GM23338 (cell line): ENCODE results near the gene COL1A2. TPM values are rescaled to one million over a fixed set of nuclear protein-coding genes. Genes with fewer than 3 reads are reported as not detected.

ENCODE experiments used
- ATAC-seq: fragments of 200-7000 bp; cut with Tn5 transposase; 3 replicates; pipeline ENCODE4 v1.9.1; 2020
- DNase-seq: peaks from one replicate; pipeline ENCODE4 v3.0.0-alpha.2; 2015; ENCODE audit warnings: low spot score
- H2AFZ ChIP-seq: fragments of 200-600 bp; sonication (generic); 2 replicates; pipeline ENCODE4 v1.8.0; 2016; ENCODE audit warnings: antibody characterized with exemption, mild to moderate bottlenecking, moderate library complexity
- H3F3A ChIP-seq: fragments of 200-600 bp; sonication (generic); replicated peaks from 2 replicates; pipeline ENCODE4 v1.8.0; 2017; ENCODE audit warnings: antibody characterized with exemption, mixed run types, low read depth
- H3K27ac ChIP-seq: fragments of 200-600 bp; sonication (generic); 2 replicates; pipeline ENCODE4 v1.6.1; 2016; ENCODE audit warnings: low read depth
- H3K27me3 ChIP-seq: fragments of 200-600 bp; sonication (generic); 2 replicates; pipeline ENCODE4 v1.8.0; 2016; ENCODE audit warnings: mild to moderate bottlenecking, mixed run types, moderate library complexity; ENCODE audit not compliant: insufficient read depth
- H3K36me3 ChIP-seq: fragments of 200-600 bp; sonication (generic); 2 replicates; pipeline ENCODE4 v1.8.0; 2016; ENCODE audit warnings: mild to moderate bottlenecking; ENCODE audit not compliant: insufficient read depth
- H3K4me1 ChIP-seq: fragments of 200-600 bp; sonication (generic); 2 replicates; pipeline ENCODE4 v1.8.0; 2016; ENCODE audit warnings: mild to moderate bottlenecking, moderate library complexity; ENCODE audit not compliant: insufficient read depth
- H3K4me2 ChIP-seq: fragments of 200-600 bp; sonication (generic); 2 replicates; pipeline ENCODE4 v1.7.1; 2017; ENCODE audit warnings: mixed run types
- H3K4me3 ChIP-seq: fragments of 200-600 bp; sonication (generic); 2 replicates; pipeline ENCODE4 v1.6.1; 2016; ENCODE audit warnings: mixed run types
- H3K79me2 ChIP-seq: fragments of 200-600 bp; sonication (generic); replicated peaks from 2 replicates; pipeline ENCODE4 v1.8.0; 2017; ENCODE audit warnings: mild to moderate bottlenecking; ENCODE audit not compliant: insufficient read depth
- H3K9me2 ChIP-seq: fragments of 200-600 bp; sonication (generic); 2 replicates; pipeline ENCODE4 v1.8.0; 2017; ENCODE audit not compliant: insufficient read depth
- H4K20me1 ChIP-seq: fragments of 200-600 bp; sonication (generic); replicated peaks from 2 replicates; pipeline ENCODE4 v1.8.0; 2017; ENCODE audit warnings: mild to moderate bottlenecking; ENCODE audit not compliant: insufficient read depth
- H3K27ac Mint-ChIP-seq: 2 replicates; pipeline ENCODE4 v1.8.0; 2020; ENCODE audit warnings: inconsistent platforms, mild to moderate bottlenecking, moderate library complexity, mixed read lengths
- H3K27me3 Mint-ChIP-seq: 3 replicates; pipeline ENCODE4 v1.8.0; 2022; ENCODE audit warnings: low read depth, mild to moderate bottlenecking, moderate library complexity, mixed read lengths, inconsistent platforms; ENCODE audit not compliant: insufficient read depth, poor library complexity
- H3K36me3 Mint-ChIP-seq: 3 replicates; pipeline ENCODE4 v1.8.0; 2021; ENCODE audit warnings: low read depth, mild to moderate bottlenecking, inconsistent platforms, moderate library complexity, mixed read lengths
- H3K4me1 Mint-ChIP-seq: 3 replicates; pipeline ENCODE4 v1.8.0; 2020; ENCODE audit warnings: mild to moderate bottlenecking, inconsistent platforms, mixed read lengths
- H3K4me3 Mint-ChIP-seq: 3 replicates; pipeline ENCODE4 v1.8.0; 2021; ENCODE audit warnings: moderate library complexity, mild to moderate bottlenecking, inconsistent platforms, mixed read lengths
- H3K9me3 Mint-ChIP-seq: 3 replicates; pipeline ENCODE4 v1.8.0; 2020; ENCODE audit warnings: moderate library complexity, mild to moderate bottlenecking, inconsistent platforms, mixed read lengths
- CREB1 ChIP-seq: fragments of 250-450 bp; sonication (Bioruptor Pico); IDR thresholded peaks from 2 replicates; pipeline ENCODE4 v1.5.0; 2020; ENCODE audit warnings: low read depth, mild to moderate bottlenecking, moderate library complexity
- EZH2 ChIP-seq: fragments of 200-600 bp; sonication (generic); IDR thresholded peaks from one replicate; pipeline ENCODE4 v1.8.0; 2017; ENCODE audit warnings: antibody characterized with exemption, mild to moderate bottlenecking, low read depth; ENCODE audit not compliant: unreplicated experiment
- EZH2phosphoT487 ChIP-seq: fragments of 200-600 bp; sonication (generic); IDR thresholded peaks from one replicate; pipeline ENCODE4 v1.8.1; 2018; ENCODE audit warnings: antibody characterized with exemption; ENCODE audit not compliant: unreplicated experiment
- JUNB ChIP-seq: IDR thresholded peaks from one replicate; pipeline ENCODE4 v1.6.1; 2016; ENCODE audit warnings: antibody characterized with exemption; ENCODE audit not compliant: unreplicated experiment
- NANOG ChIP-seq: IDR thresholded peaks from 2 replicates; pipeline ENCODE4 v1.6.1; 2016; ENCODE audit warnings: antibody characterized with exemption, borderline replicate concordance
- POLR2AphosphoS5 ChIP-seq: IDR thresholded peaks from 2 replicates; pipeline ENCODE4 v1.6.1; 2016; ENCODE audit warnings: antibody characterized with exemption, low read depth
- STAT1 ChIP-seq: IDR thresholded peaks from one replicate; pipeline ENCODE4 v1.6.1; 2016; ENCODE audit warnings: antibody characterized with exemption; ENCODE audit not compliant: unreplicated experiment
- ZNF114 ChIP-seq: fragments of 250-450 bp; sonication (Bioruptor Pico); IDR thresholded peaks from 2 replicates; pipeline ENCODE4 v1.5.0; 2020; ENCODE audit warnings: mild to moderate bottlenecking, moderate library complexity
- polyA plus RNA-seq: library from polyadenylated mRNA; unstranded; fragments of >200 nt; fragmentation: Nextera tagmentation; extraction: Ambion mirVana; gene quantifications from 2 replicates; pipeline ENCODE4 v1.2.1, GENCODE V29; 2016
- total RNA-seq: library from RNA; depleted of rRNA; stranded (reverse); fragments of >200 nt; shearing (Covaris generic); gene quantifications from 2 replicates; pipeline ENCODE4 v1.2.3, GENCODE V29; 2014
- TF ChIP-seq, protein P1 (sequence below): IDR thresholded peaks from 2 replicates; pipeline ENCODE4 v1.6.1; 2016; ENCODE audit warnings: antibody characterized with exemption
- TF ChIP-seq, protein P2 (sequence below): IDR thresholded peaks from one replicate; pipeline ENCODE4 v1.6.1; 2018; ENCODE audit warnings: antibody characterized with exemption; ENCODE audit not compliant: unreplicated experiment
- TF ChIP-seq, protein P3 (sequence below): fragments of 250-450 bp; sonication (Bioruptor Pico); IDR thresholded peaks from 2 replicates; pipeline ENCODE4 v1.5.0; 2020; ENCODE audit warnings: mild to moderate bottlenecking, moderate library complexity

COL1A2 gene
- total and polyA plus RNA-seq, 2 experiments from 2014 or later, result 32.0 to 67.0 TPM

DNA sequence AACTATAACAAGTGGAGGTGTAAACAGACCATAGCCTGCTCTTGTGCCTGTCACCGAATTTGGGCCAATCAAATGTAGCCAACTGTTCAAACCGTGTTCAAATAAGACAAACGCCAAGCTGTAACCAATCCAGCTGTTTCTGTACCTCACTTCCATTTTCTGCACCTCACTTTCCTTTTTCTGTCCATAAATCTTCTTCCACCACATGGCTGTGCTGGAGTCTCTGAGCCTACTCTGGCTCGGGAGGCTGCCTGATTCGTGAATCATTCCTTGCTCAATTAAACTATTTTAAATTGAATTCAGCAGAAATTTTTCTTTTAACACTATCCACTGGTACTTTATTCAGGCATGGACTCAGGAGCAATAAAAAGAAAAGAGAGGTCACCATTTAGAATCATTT lies 29.9 kb upstream of the COL1A2 start:
- no peak overlapping the region for H3K27ac Mint-ChIP-seq
- H3K27me3 Mint-ChIP-seq, result peaks cover 3% of the 10 kb centered on the region
- Histone ChIP-seq H3K9me2 (no peaks in the 10 kb centered on the region), H3K79me2 (no peaks in the 10 kb centered on the region), H3F3A (no peaks in the 10 kb centered on the region), H4K20me1 (no peaks in the 10 kb centered on the region), H3K36me3 (no peaks in the 10 kb centered on the region), H2AFZ (no peak overlapping the region), H3K27me3 (no peaks in the 10 kb centered on the region), H3K4me1 (0 out of 2 replicates have a peak, but pooled peaks cover 4% of the 10 kb centered on the region), H3K4me2 (no peak overlapping the region), H3K4me3 (no peak overlapping the region), H3K27ac (no peak overlapping the region)
- H3K36me3 Mint-ChIP-seq, result no peaks in the 10 kb centered on the region
- DNase-seq (no peak), ATAC-seq (no peak)
- H3K9me3 Mint-ChIP-seq, result no peaks in the 10 kb centered on the region
- H3K4me3 Mint-ChIP-seq, result no peak overlapping the region
- no peak for TF ChIP-seq EZH2
- TF ChIP-seq, protein P1, sequence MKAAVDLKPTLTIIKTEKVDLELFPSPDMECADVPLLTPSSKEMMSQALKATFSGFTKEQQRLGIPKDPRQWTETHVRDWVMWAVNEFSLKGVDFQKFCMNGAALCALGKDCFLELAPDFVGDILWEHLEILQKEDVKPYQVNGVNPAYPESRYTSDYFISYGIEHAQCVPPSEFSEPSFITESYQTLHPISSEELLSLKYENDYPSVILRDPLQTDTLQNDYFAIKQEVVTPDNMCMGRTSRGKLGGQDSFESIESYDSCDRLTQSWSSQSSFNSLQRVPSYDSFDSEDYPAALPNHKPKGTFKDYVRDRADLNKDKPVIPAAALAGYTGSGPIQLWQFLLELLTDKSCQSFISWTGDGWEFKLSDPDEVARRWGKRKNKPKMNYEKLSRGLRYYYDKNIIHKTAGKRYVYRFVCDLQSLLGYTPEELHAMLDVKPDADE, result no peak
- TF ChIP-seq STAT1, result no peak
- no peak for TF ChIP-seq ZNF114 (CRISPR knock-in tag)
- no peak for TF ChIP-seq JUNB
- no peak for TF ChIP-seq CREB1 (CRISPR knock-in tag)
- TF ChIP-seq NANOG, result no peak
- TF ChIP-seq POLR2AphosphoS5, result no peak
- TF ChIP-seq, protein P2, sequence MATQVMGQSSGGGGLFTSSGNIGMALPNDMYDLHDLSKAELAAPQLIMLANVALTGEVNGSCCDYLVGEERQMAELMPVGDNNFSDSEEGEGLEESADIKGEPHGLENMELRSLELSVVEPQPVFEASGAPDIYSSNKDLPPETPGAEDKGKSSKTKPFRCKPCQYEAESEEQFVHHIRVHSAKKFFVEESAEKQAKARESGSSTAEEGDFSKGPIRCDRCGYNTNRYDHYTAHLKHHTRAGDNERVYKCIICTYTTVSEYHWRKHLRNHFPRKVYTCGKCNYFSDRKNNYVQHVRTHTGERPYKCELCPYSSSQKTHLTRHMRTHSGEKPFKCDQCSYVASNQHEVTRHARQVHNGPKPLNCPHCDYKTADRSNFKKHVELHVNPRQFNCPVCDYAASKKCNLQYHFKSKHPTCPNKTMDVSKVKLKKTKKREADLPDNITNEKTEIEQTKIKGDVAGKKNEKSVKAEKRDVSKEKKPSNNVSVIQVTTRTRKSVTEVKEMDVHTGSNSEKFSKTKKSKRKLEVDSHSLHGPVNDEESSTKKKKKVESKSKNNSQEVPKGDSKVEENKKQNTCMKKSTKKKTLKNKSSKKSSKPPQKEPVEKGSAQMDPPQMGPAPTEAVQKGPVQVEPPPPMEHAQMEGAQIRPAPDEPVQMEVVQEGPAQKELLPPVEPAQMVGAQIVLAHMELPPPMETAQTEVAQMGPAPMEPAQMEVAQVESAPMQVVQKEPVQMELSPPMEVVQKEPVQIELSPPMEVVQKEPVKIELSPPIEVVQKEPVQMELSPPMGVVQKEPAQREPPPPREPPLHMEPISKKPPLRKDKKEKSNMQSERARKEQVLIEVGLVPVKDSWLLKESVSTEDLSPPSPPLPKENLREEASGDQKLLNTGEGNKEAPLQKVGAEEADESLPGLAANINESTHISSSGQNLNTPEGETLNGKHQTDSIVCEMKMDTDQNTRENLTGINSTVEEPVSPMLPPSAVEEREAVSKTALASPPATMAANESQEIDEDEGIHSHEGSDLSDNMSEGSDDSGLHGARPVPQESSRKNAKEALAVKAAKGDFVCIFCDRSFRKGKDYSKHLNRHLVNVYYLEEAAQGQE, result no peak
- no peak for TF ChIP-seq EZH2phosphoT487
- peaks cover 7% of the 10 kb centered on the region for H3K4me1 Mint-ChIP-seq

DNA sequence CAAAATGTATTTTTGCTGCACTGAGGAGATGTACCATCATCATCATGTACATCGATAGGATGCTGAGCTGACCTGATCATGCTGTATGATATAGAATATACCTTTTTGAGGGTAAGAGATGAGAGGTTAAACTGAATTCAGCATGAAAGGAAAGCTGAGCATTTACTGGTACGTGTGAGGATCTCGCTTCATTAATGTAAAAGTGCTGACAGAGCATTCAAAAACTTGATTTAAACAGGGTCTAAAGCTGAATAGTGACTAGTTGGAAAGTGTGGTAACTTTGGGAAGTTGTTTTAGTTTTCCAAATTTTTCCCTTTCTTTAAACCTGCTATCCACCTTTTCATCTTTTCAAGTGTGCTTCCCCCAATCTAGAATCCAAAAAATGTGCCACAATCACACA lies 28.5 kb upstream of the COL1A2 start:
- H3K27ac Mint-ChIP-seq, result no peak overlapping the region
- Histone ChIP-seq H3K4me2 (no peak overlapping the region), H3K4me3 (no peak overlapping the region), H3K27ac (no peak overlapping the region), H3K27me3 (no peaks in the 10 kb centered on the region), H4K20me1 (no peaks in the 10 kb centered on the region), H3K4me1 (0 out of 2 replicates have a peak, but pooled peaks cover 4% of the 10 kb centered on the region), H3K9me2 (no peaks in the 10 kb centered on the region), H3K79me2 (no peaks in the 10 kb centered on the region), H3F3A (no peaks in the 10 kb centered on the region), H2AFZ (no peak overlapping the region), H3K36me3 (no peaks in the 10 kb centered on the region)
- H3K36me3 Mint-ChIP-seq, result no peaks in the 10 kb centered on the region
- H3K27me3 Mint-ChIP-seq, result peaks cover 3% of the 10 kb centered on the region
- ATAC-seq, result no peak
- H3K9me3 Mint-ChIP-seq, result no peaks in the 10 kb centered on the region
- no peak for DNase-seq
- H3K4me3 Mint-ChIP-seq, result no peak overlapping the region
- peaks cover 7% of the 10 kb centered on the region for H3K4me1 Mint-ChIP-seq
- no peak for TF ChIP-seq POLR2AphosphoS5
- no peak for TF ChIP-seq STAT1
- no peak for TF ChIP-seq EZH2phosphoT487
- no peak for TF ChIP-seq ZNF114 (CRISPR knock-in tag)
- no peak for TF ChIP-seq NANOG
- no peak for TF ChIP-seq JUNB
- TF ChIP-seq EZH2, result no peak
- TF ChIP-seq, protein P3, sequence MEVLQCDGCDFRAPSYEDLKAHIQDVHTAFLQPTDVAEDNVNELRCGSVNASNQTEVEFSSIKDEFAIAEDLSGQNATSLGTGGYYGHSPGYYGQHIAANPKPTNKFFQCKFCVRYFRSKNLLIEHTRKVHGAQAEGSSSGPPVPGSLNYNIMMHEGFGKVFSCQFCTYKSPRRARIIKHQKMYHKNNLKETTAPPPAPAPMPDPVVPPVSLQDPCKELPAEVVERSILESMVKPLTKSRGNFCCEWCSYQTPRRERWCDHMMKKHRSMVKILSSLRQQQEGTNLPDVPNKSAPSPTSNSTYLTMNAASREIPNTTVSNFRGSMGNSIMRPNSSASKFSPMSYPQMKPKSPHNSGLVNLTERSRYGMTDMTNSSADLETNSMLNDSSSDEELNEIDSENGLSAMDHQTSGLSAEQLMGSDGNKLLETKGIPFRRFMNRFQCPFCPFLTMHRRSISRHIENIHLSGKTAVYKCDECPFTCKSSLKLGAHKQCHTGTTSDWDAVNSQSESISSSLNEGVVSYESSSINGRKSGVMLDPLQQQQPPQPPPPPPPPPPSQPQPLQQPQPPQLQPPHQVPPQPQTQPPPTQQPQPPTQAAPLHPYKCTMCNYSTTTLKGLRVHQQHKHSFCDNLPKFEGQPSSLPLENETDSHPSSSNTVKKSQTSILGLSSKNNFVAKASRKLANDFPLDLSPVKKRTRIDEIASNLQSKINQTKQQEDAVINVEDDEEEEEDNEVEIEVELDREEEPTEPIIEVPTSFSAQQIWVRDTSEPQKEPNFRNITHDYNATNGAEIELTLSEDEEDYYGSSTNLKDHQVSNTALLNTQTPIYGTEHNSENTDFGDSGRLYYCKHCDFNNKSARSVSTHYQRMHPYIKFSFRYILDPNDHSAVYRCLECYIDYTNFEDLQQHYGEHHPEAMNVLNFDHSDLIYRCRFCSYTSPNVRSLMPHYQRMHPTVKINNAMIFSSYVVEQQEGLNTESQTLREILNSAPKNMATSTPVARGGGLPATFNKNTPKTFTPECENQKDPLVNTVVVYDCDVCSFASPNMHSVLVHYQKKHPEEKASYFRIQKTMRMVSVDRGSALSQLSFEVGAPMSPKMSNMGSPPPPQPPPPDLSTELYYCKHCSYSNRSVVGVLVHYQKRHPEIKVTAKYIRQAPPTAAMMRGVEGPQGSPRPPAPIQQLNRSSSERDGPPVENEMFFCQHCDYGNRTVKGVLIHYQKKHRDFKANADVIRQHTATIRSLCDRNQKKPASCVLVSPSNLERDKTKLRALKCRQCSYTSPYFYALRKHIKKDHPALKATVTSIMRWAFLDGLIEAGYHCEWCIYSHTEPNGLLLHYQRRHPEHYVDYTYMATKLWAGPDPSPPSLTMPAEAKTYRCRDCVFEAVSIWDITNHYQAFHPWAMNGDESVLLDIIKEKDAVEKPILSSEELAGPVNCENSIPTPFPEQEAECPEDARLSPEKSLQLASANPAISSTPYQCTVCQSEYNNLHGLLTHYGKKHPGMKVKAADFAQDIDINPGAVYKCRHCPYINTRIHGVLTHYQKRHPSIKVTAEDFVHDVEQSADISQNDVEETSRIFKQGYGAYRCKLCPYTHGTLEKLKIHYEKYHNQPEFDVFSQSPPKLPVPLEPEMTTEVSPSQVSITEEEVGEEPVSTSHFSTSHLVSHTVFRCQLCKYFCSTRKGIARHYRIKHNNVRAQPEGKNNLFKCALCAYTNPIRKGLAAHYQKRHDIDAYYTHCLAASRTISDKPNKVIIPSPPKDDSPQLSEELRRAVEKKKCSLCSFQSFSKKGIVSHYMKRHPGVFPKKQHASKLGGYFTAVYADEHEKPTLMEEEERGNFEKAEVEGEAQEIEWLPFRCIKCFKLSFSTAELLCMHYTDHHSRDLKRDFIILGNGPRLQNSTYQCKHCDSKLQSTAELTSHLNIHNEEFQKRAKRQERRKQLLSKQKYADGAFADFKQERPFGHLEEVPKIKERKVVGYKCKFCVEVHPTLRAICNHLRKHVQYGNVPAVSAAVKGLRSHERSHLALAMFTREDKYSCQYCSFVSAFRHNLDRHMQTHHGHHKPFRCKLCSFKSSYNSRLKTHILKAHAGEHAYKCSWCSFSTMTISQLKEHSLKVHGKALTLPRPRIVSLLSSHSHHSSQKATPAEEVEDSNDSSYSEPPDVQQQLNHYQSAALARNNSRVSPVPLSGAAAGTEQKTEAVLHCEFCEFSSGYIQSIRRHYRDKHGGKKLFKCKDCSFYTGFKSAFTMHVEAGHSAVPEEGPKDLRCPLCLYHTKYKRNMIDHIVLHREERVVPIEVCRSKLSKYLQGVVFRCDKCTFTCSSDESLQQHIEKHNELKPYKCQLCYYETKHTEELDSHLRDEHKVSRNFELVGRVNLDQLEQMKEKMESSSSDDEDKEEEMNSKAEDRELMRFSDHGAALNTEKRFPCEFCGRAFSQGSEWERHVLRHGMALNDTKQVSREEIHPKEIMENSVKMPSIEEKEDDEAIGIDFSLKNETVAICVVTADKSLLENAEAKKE (CRISPR knock-in tag), result no peak
